ENCODE data around the gene DSCAM.

DNA sequence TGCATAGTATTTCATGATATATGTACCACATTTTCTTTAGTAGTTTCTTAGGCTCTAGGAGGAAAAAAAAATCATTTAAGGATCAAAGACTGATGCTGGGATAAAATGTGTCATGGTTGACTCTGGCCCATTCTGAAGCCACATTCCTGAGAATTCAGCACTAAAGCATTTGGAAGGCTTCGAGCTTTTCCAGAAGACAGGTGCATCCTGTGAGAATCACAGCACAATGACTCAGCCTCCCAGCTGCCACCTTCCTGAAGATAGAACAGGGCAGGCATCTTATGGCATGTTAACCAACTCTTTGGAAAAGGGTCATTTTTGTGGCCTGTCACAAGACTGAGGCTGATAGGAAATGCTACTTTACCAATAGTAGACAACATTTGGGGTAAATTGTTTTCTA lies 619.9 kb downstream of the DSCAM start:
- no peak for TF ChIP-seq CTCF (IDR thresholded peaks at IDR 0.05)
- TF ChIP-seq EZH2 (IDR thresholded peaks at IDR 0.05) = no peak
